Aorta (tissue), 5 donors: Measurements from ENCODE around the gene ZIM2. TPM values are rescaled to one million over a fixed set of nuclear protein-coding genes. Genes with fewer than 3 reads are reported as not detected.

Source experiments
- ATAC-seq: fragments of 200-7000 bp; cut with Tn5 transposase; one replicate; pipeline ENCODE4 v1.9.1; 2022; ENCODE audit warnings: moderate library complexity; ENCODE audit not compliant: low FRiP score
- DNase-seq, 2 donors: peaks; one replicate each; pipeline ENCODE4 v3.0.0-alpha.2; 2020
- H3K27ac ChIP-seq, 2 donors: one replicate each; pipeline ENCODE4 v1.5.1; 2013; ENCODE audit warnings: low read length in 2 of 2, mild to moderate bottlenecking in 2 of 2, moderate library complexity in 2 of 2, control low read depth in 1 of 2, inconsistent platforms in 1 of 2, low read depth in 1 of 2
- H3K27me3 ChIP-seq, 2 donors: one replicate each; pipeline ENCODE4 v1.6.1; 2013; ENCODE audit warnings: control low read depth in 1 of 2, low read length in 1 of 2, mild to moderate bottlenecking in 1 of 2, moderate library complexity in 1 of 2; ENCODE audit not compliant: insufficient read depth in 2 of 2, control insufficient read depth in 1 of 2
- H3K36me3 ChIP-seq, 2 donors: one replicate each; pipeline ENCODE4 v1.6.1; 2013; ENCODE audit warnings: control low read depth in 1 of 2, low read length in 1 of 2, mild to moderate bottlenecking in 1 of 2; ENCODE audit not compliant: insufficient read depth in 2 of 2, control insufficient read depth in 1 of 2
- H3K4me1 ChIP-seq, 2 donors: one replicate each; pipeline ENCODE4 v1.6.1; 2013; ENCODE audit warnings: low read length in 2 of 2, control low read depth in 1 of 2, mild to moderate bottlenecking in 1 of 2, moderate library complexity in 1 of 2; ENCODE audit not compliant: insufficient read depth in 2 of 2, control insufficient read depth in 1 of 2
- H3K4me3 ChIP-seq, 2 donors: one replicate each; pipeline ENCODE4 v1.5.1; 2013; ENCODE audit warnings: low read length in 2 of 2, control low read depth in 1 of 2, mild to moderate bottlenecking in 1 of 2
- H3K9me3 ChIP-seq: one replicate; pipeline ENCODE4 v1.6.1; 2013; ENCODE audit warnings: mild to moderate bottlenecking, low read length; ENCODE audit not compliant: control insufficient read depth
- WGBS, 2 donors: extraction: QIAGEN DNeasy Blood & Tissue Kit; methylation state at CpG; one replicate each; pipeline ENCODE4 v1.1.7; 2013; 5-methylcytosine and 5-hydroxymethylcytosine counted together
- intact Hi-C, 2 donors: fragments of 100-400 bp; cut with DNase I; formaldehyde crosslinking; loops; one replicate each; pipeline versions ENCODE4 v1.14.2 to v1.15.0; 2022
- polyA plus RNA-seq, 2 donors: library from polyadenylated mRNA; stranded (reverse); fragments of 200-250 nt; gene quantifications; one replicate each; pipeline ENCODE4 v1.2.3, GENCODE V29; 2013
- total RNA-seq, 2 donors: library from RNA; stranded (reverse); fragmentation: NEBNext Ultra II Directional; extraction: Animal tissue kit (Norgen Biotek cat#: 25700); gene quantifications; one replicate each; pipeline ENCODE4 v1.2.1, GENCODE V29; 2021
- donor health status: healthy with polysubstance abuse.
- donor health status: Bipolar disorder and iron deficiency.
- donor health status: DM: no; HTN: no; CAD: no.
- donor health status: DM: no; HTN: no; CAD: no.
- donor health status: DM: yes; HTN: yes; CAD: no.

Gene ZIM2
- total and polyA plus RNA-seq, 4 donors: 0.32 to 0.39 TPM; not detected in 2

GRCh38 chr19:56848166-56848565, 7.6 kb upstream of the ZIM2 start:
- Histone ChIP-seq H3K4me1 (no peaks in the 10 kb centered on the region), H3K9me3 (no peaks in the 10 kb centered on the region), H3K27ac (no peak overlapping the region), H3K27me3 (no peaks in the 10 kb centered on the region), H3K36me3 (no peaks in the 10 kb centered on the region), H3K4me3 (no peak overlapping the region)
- intact Hi-C loops: no loop called here
- ATAC-seq: no peak
- WGBS, 2 donors: 74 to 82% methylated on average over 4 of the region's 4 CpGs
- DNase-seq: no peak

- ATAC-seq (no peak), DNase-seq (no peak)
- H3K36me3 ChIP-seq: no peaks in the 10 kb centered on the region
- no peak overlapping the region for H3K27ac ChIP-seq
- H3K4me1 ChIP-seq: no peaks in the 10 kb centered on the region
- intact Hi-C loops: no loop called here
- 94 to 95% methylated on average over 1 of the region's 1 CpG for WGBS, 2 donors
- H3K9me3 ChIP-seq: no peaks in the 10 kb centered on the region
- no peak overlapping the region for H3K4me3 ChIP-seq
- no peaks in the 10 kb centered on the region for H3K27me3 ChIP-seq
These were observed 1.9 kb upstream of the ZIM2 start for GRCh38 chr19:56842412-56842811.

- WGBS, 2 donors: 48 to 62% methylated on average over 12 of the region's 12 CpGs
- ATAC-seq (no peak), DNase-seq (no peak)
- H3K9me3 ChIP-seq: no peaks in the 10 kb centered on the region
- H3K36me3 ChIP-seq: no peaks in the 10 kb centered on the region
- no peak overlapping the region for H3K27ac ChIP-seq
- H3K4me3 ChIP-seq: no peak overlapping the region
- no peaks in the 10 kb centered on the region for H3K27me3 ChIP-seq
- intact Hi-C loops: no loop called here
- no peaks in the 10 kb centered on the region for H3K4me1 ChIP-seq
These were observed 642 bp upstream of the ZIM2 start for GRCh38 chr19:56841193-56841543.

GRCh38 chr19:56839652-56840450, 675 bp downstream of the ZIM2 start:
- intact Hi-C loops: no loop called here
- peak overlapping the region in 1 of 2 donors; percentile 31 for H3K27ac ChIP-seq
- DNase-seq: peak; percentile 96
- no peaks in the 10 kb centered on the region for H3K27me3 ChIP-seq
- H3K36me3 ChIP-seq: no peaks in the 10 kb centered on the region
- peak overlapping the region in 1 of 2 donors; percentile 7 for H3K4me3 ChIP-seq
- H3K4me1 ChIP-seq: no peaks in the 10 kb centered on the region
- peak; percentile 79 for ATAC-seq
- 39 to 52% methylated on average over 45 to 48 of the region's 48 CpGs for WGBS, 2 donors
- H3K9me3 ChIP-seq: no peaks in the 10 kb centered on the region

- no peak overlapping the region for H3K27ac ChIP-seq
- WGBS, 2 donors: 44 to 45% methylated on average over 34 of the region's 34 CpGs
- H3K27me3 ChIP-seq: no peaks in the 10 kb centered on the region
- no peaks in the 10 kb centered on the region for H3K4me1 ChIP-seq
- H3K4me3 ChIP-seq: no peak overlapping the region
- no peaks in the 10 kb centered on the region for H3K9me3 ChIP-seq
- ATAC-seq (peak; percentile 86), DNase-seq (peak; percentile 96 to 98)
- intact Hi-C loops: no loop called here
- no peaks in the 10 kb centered on the region for H3K36me3 ChIP-seq
These were observed 1.4 kb downstream of the ZIM2 start for GRCh38 chr19:56838909-56839651.

- Histone ChIP-seq H3K9me3 (no peaks in the 10 kb centered on the region), H3K27me3 (no peaks in the 10 kb centered on the region), H3K27ac (peak overlapping the region; percentile 25 to 81), H3K36me3 (no peaks in the 10 kb centered on the region), H3K4me3 (peak overlapping the region in 1 of 2 donors; percentile 4), H3K4me1 (no peaks in the 10 kb centered on the region)
- WGBS, 2 donors: 41 to 45% methylated on average over 43 to 44 of the region's 44 CpGs
- ATAC-seq (peak; percentile 70), DNase-seq (peak; percentile 73 to 90)
- intact Hi-C loops: no loop called here
These were observed 2.3 kb downstream of the ZIM2 start for GRCh38 chr19:56838024-56838908.

GRCh38 chr19:56837492-56838023, 3.0 kb downstream of the ZIM2 start:
- peak overlapping the region in 1 of 2 donors; percentile 19 for H3K27ac ChIP-seq
- H3K36me3 ChIP-seq: no peaks in the 10 kb centered on the region
- intact Hi-C loops: no loop called here
- H3K4me1 ChIP-seq: no peaks in the 10 kb centered on the region
- ATAC-seq (peak; percentile 62), DNase-seq (peak; percentile 88 to 92)
- no peak overlapping the region for H3K4me3 ChIP-seq
- H3K27me3 ChIP-seq: no peaks in the 10 kb centered on the region
- WGBS, 2 donors: 39 to 45% methylated on average over 25 of the region's 25 CpGs
- no peaks in the 10 kb centered on the region for H3K9me3 ChIP-seq

- DNase-seq: no peak
- H3K27me3 ChIP-seq: no peaks in the 10 kb centered on the region
- no peak overlapping the region for H3K4me3 ChIP-seq
- ATAC-seq: no peak
- H3K4me1 ChIP-seq: no peaks in the 10 kb centered on the region
- H3K27ac ChIP-seq: peak overlapping the region in 1 of 2 donors; percentile 10
- intact Hi-C loops: no loop called here
- no peaks in the 10 kb centered on the region for H3K9me3 ChIP-seq
- WGBS, 2 donors: 47 to 49% methylated on average over 6 of the region's 6 CpGs
- no peaks in the 10 kb centered on the region for H3K36me3 ChIP-seq
These were observed 3.5 kb downstream of the ZIM2 start for GRCh38 chr19:56837004-56837403.
